SK-N-MC (cell line): ENCODE data around the gene MICA.

Source experiments
- EZH2 ChIP-seq: fragments of 200-600 bp; sonication (generic); IDR thresholded peaks from one replicate; pipeline ENCODE4 v1.6.1; 2017; ENCODE audit warnings: antibody characterized with exemption
- FOXP2 ChIP-seq: optimal IDR thresholded peaks from 2 replicates; pipeline ENCODE3; 2011; ENCODE audit warnings: mild to moderate bottlenecking, moderate library complexity; ENCODE audit not compliant: insufficient read depth; ENCODE audit errors: extremely low read length, control extremely low read depth
- POLR2AphosphoS5 ChIP-seq: IDR thresholded peaks from 2 replicates; pipeline ENCODE4 v1.6.1; 2012; ENCODE audit warnings: mild to moderate bottlenecking, low read depth, low read length, borderline replicate concordance

GRCh38 chr6:31356946-31357466 lies 46.4 kb upstream of the MICA start, which contains the start of gene HLA-B:
- TF ChIP-seq EZH2 (no peak), POLR2AphosphoS5 (0 out of 2 replicates have a peak, but pooled peaks have one; percentile 29), FOXP2 (no peak)
